Mucosa of stomach (tissue), 1 donor: Measurements from ENCODE around the gene WDR49.

Experiments used
- H3K27me3 ChIP-seq: one replicate; pipeline ENCODE4 v1.7.0; 2013; ENCODE audit warnings: mild to moderate bottlenecking, low read length; ENCODE audit not compliant: control insufficient read depth, insufficient read depth
- H3K36me3 ChIP-seq: one replicate; pipeline ENCODE4 v1.7.0; 2013; ENCODE audit warnings: low read length; ENCODE audit not compliant: control insufficient read depth, insufficient read depth
- H3K4me1 ChIP-seq: one replicate; pipeline ENCODE4 v1.7.0; 2013; ENCODE audit warnings: mild to moderate bottlenecking, low read length; ENCODE audit not compliant: control insufficient read depth, insufficient read depth
- H3K4me3 ChIP-seq: one replicate; pipeline ENCODE4 v1.7.0; 2013; ENCODE audit warnings: low read length
- H3K9ac ChIP-seq: one replicate; pipeline ENCODE4 v1.7.0; 2013; ENCODE audit warnings: mild to moderate bottlenecking, low read length, moderate library complexity
- H3K9me3 ChIP-seq: one replicate; pipeline ENCODE4 v1.7.0; 2013; ENCODE audit warnings: mild to moderate bottlenecking, low read length, moderate library complexity; ENCODE audit not compliant: control insufficient read depth
- donor health status: Pancreatic carcinoma.

Gene WDR49

GRCh38 chr3:167609156-167609555, 44.6 kb downstream of the WDR49 start:
- no peak overlapping the region for H3K4me3 ChIP-seq
- H3K36me3 ChIP-seq = no peaks in the 10 kb centered on the region
- H3K9ac ChIP-seq = no peak overlapping the region
- no peaks in the 10 kb centered on the region for H3K27me3 ChIP-seq
- no peaks in the 10 kb centered on the region for H3K9me3 ChIP-seq
- H3K4me1 ChIP-seq = no peaks in the 10 kb centered on the region

GRCh38 chr3:167606836-167607235, 46.9 kb downstream of the WDR49 start:
- Histone ChIP-seq H3K9me3 (no peaks in the 10 kb centered on the region), H3K4me3 (no peak overlapping the region), H3K36me3 (no peaks in the 10 kb centered on the region), H3K4me1 (no peaks in the 10 kb centered on the region), H3K27me3 (no peaks in the 10 kb centered on the region), H3K9ac (no peak overlapping the region)

GRCh38 chr3:167605871-167606270, 47.9 kb downstream of the WDR49 start:
- H3K36me3 ChIP-seq = no peaks in the 10 kb centered on the region

GRCh38 chr3:167602041-167602440, 51.7 kb downstream of the WDR49 start:
- no peak overlapping the region for H3K9ac ChIP-seq
- H3K9me3 ChIP-seq = no peaks in the 10 kb centered on the region
- no peaks in the 10 kb centered on the region for H3K4me1 ChIP-seq
- no peaks in the 10 kb centered on the region for H3K36me3 ChIP-seq
- no peak overlapping the region for H3K4me3 ChIP-seq
- H3K27me3 ChIP-seq = no peaks in the 10 kb centered on the region

More at GRCh38 chr3:167605871-167606270, 47.9 kb downstream of the WDR49 start:
- no peaks in the 10 kb centered on the region for H3K9me3 ChIP-seq
- no peak overlapping the region for H3K9ac ChIP-seq
- H3K4me3 ChIP-seq = no peak overlapping the region
- no peaks in the 10 kb centered on the region for H3K4me1 ChIP-seq
- no peaks in the 10 kb centered on the region for H3K27me3 ChIP-seq

GRCh38 chr3:167587651-167588050, 66.1 kb downstream of the WDR49 start:
- no peaks in the 10 kb centered on the region for H3K27me3 ChIP-seq
- no peaks in the 10 kb centered on the region for H3K9me3 ChIP-seq
- H3K36me3 ChIP-seq = no peaks in the 10 kb centered on the region
- H3K4me1 ChIP-seq = no peaks in the 10 kb centered on the region
- H3K9ac ChIP-seq = no peak overlapping the region
- H3K4me3 ChIP-seq = no peak overlapping the region

- Histone ChIP-seq H3K4me3 (no peak overlapping the region), H3K9me3 (no peaks in the 10 kb centered on the region), H3K9ac (no peak overlapping the region), H3K27me3 (no peaks in the 10 kb centered on the region), H3K4me1 (no peaks in the 10 kb centered on the region), H3K36me3 (no peaks in the 10 kb centered on the region)
Observed at GRCh38 chr3:167575000-167575600, 78.6 kb downstream of the WDR49 start.

GRCh38 chr3:167572991-167573390, 80.8 kb downstream of the WDR49 start:
- Histone ChIP-seq H3K9ac (no peak overlapping the region), H3K27me3 (no peaks in the 10 kb centered on the region), H3K4me3 (no peak overlapping the region)

GRCh38 chr3:167568634-167569033, 85.1 kb downstream of the WDR49 start:
- H3K27me3 ChIP-seq = no peaks in the 10 kb centered on the region

More at GRCh38 chr3:167572991-167573390, 80.8 kb downstream of the WDR49 start:
- no peaks in the 10 kb centered on the region for H3K36me3 ChIP-seq
- H3K4me1 ChIP-seq = no peaks in the 10 kb centered on the region
- H3K9me3 ChIP-seq = no peaks in the 10 kb centered on the region

GRCh38 chr3:167565489-167565888, 88.3 kb downstream of the WDR49 start:
- Histone ChIP-seq H3K4me3 (no peak overlapping the region), H3K9ac (no peak overlapping the region), H3K4me1 (no peaks in the 10 kb centered on the region), H3K9me3 (no peaks in the 10 kb centered on the region), H3K27me3 (no peaks in the 10 kb centered on the region), H3K36me3 (no peaks in the 10 kb centered on the region)

More at GRCh38 chr3:167568634-167569033, 85.1 kb downstream of the WDR49 start:
- Histone ChIP-seq H3K4me1 (no peaks in the 10 kb centered on the region), H3K9me3 (no peaks in the 10 kb centered on the region), H3K36me3 (no peaks in the 10 kb centered on the region), H3K4me3 (no peak overlapping the region), H3K9ac (no peak overlapping the region)

- Histone ChIP-seq H3K9ac (no peak overlapping the region), H3K4me3 (no peak overlapping the region), H3K4me1 (no peaks in the 10 kb centered on the region), H3K36me3 (no peaks in the 10 kb centered on the region), H3K27me3 (no peaks in the 10 kb centered on the region), H3K9me3 (no peaks in the 10 kb centered on the region)
Observed at GRCh38 chr3:167564612-167565011, 89.1 kb downstream of the WDR49 start.

- H3K9ac ChIP-seq = no peak overlapping the region
- no peaks in the 10 kb centered on the region for H3K9me3 ChIP-seq
- H3K36me3 ChIP-seq = no peaks in the 10 kb centered on the region
- H3K4me3 ChIP-seq = no peak overlapping the region
- no peaks in the 10 kb centered on the region for H3K4me1 ChIP-seq
- H3K27me3 ChIP-seq = no peaks in the 10 kb centered on the region
Observed at GRCh38 chr3:167559924-167560323, 93.8 kb downstream of the WDR49 start.

- Histone ChIP-seq H3K9me3 (no peaks in the 10 kb centered on the region), H3K9ac (no peak overlapping the region), H3K27me3 (no peaks in the 10 kb centered on the region), H3K4me3 (no peak overlapping the region), H3K36me3 (no peaks in the 10 kb centered on the region), H3K4me1 (no peaks in the 10 kb centered on the region)
Observed at GRCh38 chr3:167554898-167555297, 98.8 kb downstream of the WDR49 start.

- Histone ChIP-seq H3K4me1 (no peaks in the 10 kb centered on the region), H3K27me3 (no peaks in the 10 kb centered on the region), H3K9me3 (no peaks in the 10 kb centered on the region), H3K9ac (no peak overlapping the region), H3K36me3 (no peaks in the 10 kb centered on the region), H3K4me3 (no peak overlapping the region)
Observed at GRCh38 chr3:167538081-167538480, 115.7 kb downstream of the WDR49 start.
